GM18507 (cell line): Measurements from ENCODE around the gene OPA1.
A peak's percentile ranks its signal among the peaks of the same experiment; 100 is the strongest.

ENCODE experiments used
- DNase-seq: peaks from one replicate; pipeline ENCODE4 v3.0.0; 2011; ENCODE audit warnings: low read depth; ENCODE audit not compliant: insufficient read length; ENCODE audit errors: extremely low spot score
- FAIRE-seq: peaks from 2 replicates; lab custom pipeline; 2011; peaks lifted over from hg19 to GRCh38; lab: Jason Lieb, UNC

OPA1 gene

GRCh38 chr3:193688834-193689714 is 96.1 kb downstream of the OPA1 start:
- DNase-seq (no peak), FAIRE-seq (no peak)

GRCh38 chr3:193693774-193694173 is 100.8 kb downstream of the OPA1 start:
- FAIRE-seq = no peak

GRCh38 chr3:193701953-193702635 is 109.1 kb downstream of the OPA1 start:
- no peak for DNase-seq
- FAIRE-seq = peak; percentile 84

More at GRCh38 chr3:193693774-193694173, 100.8 kb downstream of the OPA1 start:
- no peak for DNase-seq

- FAIRE-seq (no peak), DNase-seq (no peak)
Measured at GRCh38 chr3:193702967-193703366, 110.0 kb downstream of the OPA1 start.

- DNase-seq = no peak
- FAIRE-seq = no peak
Measured at GRCh38 chr3:193704431-193704830, 111.4 kb downstream of the OPA1 start.

- FAIRE-seq = no peak
Measured at GRCh38 chr3:193708270-193708669, 115.3 kb downstream of the OPA1 start.

GRCh38 chr3:193710286-193711165 is 117.5 kb downstream of the OPA1 start:
- DNase-seq (no peak), FAIRE-seq (no peak)

More at GRCh38 chr3:193708270-193708669, 115.3 kb downstream of the OPA1 start:
- DNase-seq = no peak

- DNase-seq = no peak
- no peak for FAIRE-seq
Measured at GRCh38 chr3:193711166-193711485, 118.1 kb downstream of the OPA1 start.

GRCh38 chr3:193711523-193711963 is 118.5 kb downstream of the OPA1 start:
- no peak for DNase-seq
- no peak for FAIRE-seq

GRCh38 chr3:193711964-193712598 is 119.1 kb downstream of the OPA1 start:
- no peak for DNase-seq
- no peak for FAIRE-seq

GRCh38 chr3:193712938-193713337 is 119.9 kb downstream of the OPA1 start:
- no peak for FAIRE-seq

GRCh38 chr3:193714523-193715137 is 121.6 kb downstream of the OPA1 start:
- no peak for FAIRE-seq
- DNase-seq = no peak

More at GRCh38 chr3:193712938-193713337, 119.9 kb downstream of the OPA1 start:
- DNase-seq = no peak

- DNase-seq (no peak), FAIRE-seq (no peak)
Measured at GRCh38 chr3:193716150-193716549, 123.1 kb downstream of the OPA1 start.

- FAIRE-seq (no peak), DNase-seq (no peak)
Measured at GRCh38 chr3:193719735-193720134, 126.7 kb downstream of the OPA1 start.

- DNase-seq (no peak), FAIRE-seq (no peak)
Measured at GRCh38 chr3:193720169-193720568, 127.2 kb downstream of the OPA1 start.

- FAIRE-seq (no peak), DNase-seq (no peak)
Measured at GRCh38 chr3:193722566-193722965, 129.6 kb downstream of the OPA1 start.

GRCh38 chr3:193727089-193727488 is 134.1 kb downstream of the OPA1 start:
- FAIRE-seq = no peak

GRCh38 chr3:193728429-193729087 is 135.6 kb downstream of the OPA1 start:
- DNase-seq (no peak), FAIRE-seq (no peak)

More at GRCh38 chr3:193727089-193727488, 134.1 kb downstream of the OPA1 start:
- no peak for DNase-seq
